ENCODE data around the gene RNF223. TPM values are rescaled to one million over a fixed set of nuclear protein-coding genes. Genes with fewer than 3 reads are reported as not detected.
"Not testable (repeated sequence)": the region's sequence is repeated elsewhere in the genome, so short reads cannot be mapped to it uniquely, and the experiment has no call there.

The RNF223 gene
- total RNA-seq, 4 donors from 2014 or later = 9.4 to 19.5 (median 10.5) TPM

- H3K4me3 ChIP-seq (ENCODE audit: low read depth, poor library complexity, severe bottlenecking) = no peak overlapping the region
- DNase-seq (ENCODE audit: low spot score in 2 of 2) = no peak
- 24 to 28% methylated on average over 31 of the region's 32 CpGs for WGBS, 2 donors
Observed at GRCh38 chr1:1067860-1068516, 6.1 kb downstream of the RNF223 start.

GRCh38 chr1:1067284-1067859 lies 6.7 kb downstream of the RNF223 start:
- 67 to 82% methylated on average over 37 to 54 of the region's 54 CpGs for WGBS, 2 donors
- TF ChIP-seq CTCF (IDR thresholded peaks at IDR 0.05) = no peak
- TF ChIP-seq POLR2A (IDR thresholded peaks at IDR 0.05) = no peak
- no peak for DNase-seq (ENCODE audit: low spot score in 2 of 2)
- no peak overlapping the region for H3K4me3 ChIP-seq (ENCODE audit: low read depth, poor library complexity, severe bottlenecking)
- intact Hi-C loops (cut with DNase I; ENCODE audit: low total_unique reads) = no loop called here

More at GRCh38 chr1:1067860-1068516, 6.1 kb downstream of the RNF223 start:
- intact Hi-C loops (cut with DNase I; ENCODE audit: low total_unique reads) = no loop called here
- TF ChIP-seq CTCF (IDR thresholded peaks at IDR 0.05) = no peak
- TF ChIP-seq POLR2A (IDR thresholded peaks at IDR 0.05) = no peak

- no peak for DNase-seq (ENCODE audit: low spot score in 2 of 2)
- WGBS, 2 donors = 53 to 63% methylated on average over 22 to 26 of the region's 27 CpGs
- no peak overlapping the region for H3K4me3 ChIP-seq (ENCODE audit: low read depth, poor library complexity, severe bottlenecking)
- intact Hi-C loops (cut with DNase I; ENCODE audit: low total_unique reads) = no loop called here
- TF ChIP-seq CTCF (IDR thresholded peaks at IDR 0.05) = no peak
- no peak for TF ChIP-seq POLR2A (IDR thresholded peaks at IDR 0.05)
Observed at GRCh38 chr1:1066403-1067283, 7.5 kb downstream of the RNF223 start.

DNA sequence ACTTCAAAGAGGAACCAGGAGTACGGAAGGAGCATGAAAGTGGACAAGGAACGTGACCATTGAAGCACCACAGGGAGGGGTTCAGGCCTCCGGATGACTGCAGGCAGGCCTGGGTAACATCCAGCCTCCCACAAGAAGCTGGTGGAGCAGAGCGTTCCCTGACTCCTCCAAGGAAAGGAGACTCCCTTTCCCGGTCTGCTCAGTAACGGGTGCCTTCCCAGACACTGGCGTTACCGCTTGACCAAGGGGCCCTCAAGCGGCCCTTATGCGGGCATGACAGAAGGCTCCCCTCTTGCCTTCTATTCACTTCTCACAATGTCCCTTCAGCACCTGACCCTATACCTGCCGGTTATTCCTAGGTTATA lies 8.2 kb downstream of the RNF223 start:
- H3K4me3 ChIP-seq (ENCODE audit: low read depth, poor library complexity, severe bottlenecking); DNase-seq (ENCODE audit: low spot score in 2 of 2); intact Hi-C loops (cut with DNase I; ENCODE audit: low total_unique reads): not testable (repeated sequence)
- 69% methylated on average over 11 of the region's 11 CpGs for WGBS, 2 donors

DNA sequence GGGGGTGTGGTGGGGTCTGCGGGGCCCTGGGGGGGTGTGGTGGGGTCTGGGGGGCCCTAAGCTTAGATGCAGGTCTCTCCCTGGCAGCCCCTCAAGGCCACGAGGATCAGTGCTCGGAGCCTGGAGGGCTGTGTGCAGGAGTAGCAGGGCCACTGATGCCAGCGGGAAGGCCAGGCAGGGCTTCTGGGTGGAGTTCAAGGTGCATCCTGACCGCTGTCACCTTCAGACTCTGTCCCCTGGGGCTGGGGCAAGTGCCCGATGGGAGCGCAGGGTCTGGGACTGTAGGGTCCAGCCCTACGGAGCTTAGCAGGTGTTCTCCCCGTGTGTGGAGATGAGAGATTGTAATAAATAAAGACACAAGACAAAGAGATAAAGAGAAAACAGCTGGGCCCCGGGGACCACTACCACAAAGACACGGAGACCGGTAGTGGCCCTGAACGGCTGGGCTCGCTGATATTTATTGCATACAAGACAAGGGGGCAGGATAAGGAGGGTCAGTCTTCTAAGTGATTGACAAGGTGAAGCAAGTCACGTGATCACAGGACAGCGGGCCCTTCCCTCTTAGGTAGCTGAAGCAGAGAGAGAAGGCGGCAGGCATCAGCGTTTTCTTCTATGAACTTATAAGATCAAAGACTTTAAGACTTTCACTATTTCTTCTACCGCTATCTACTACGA lies 8.7 kb downstream of the RNF223 start:
- no peak for TF ChIP-seq CTCF (IDR thresholded peaks at IDR 0.05)
- TF ChIP-seq POLR2A (IDR thresholded peaks at IDR 0.05) = no peak
- no peak overlapping the region for H3K4me3 ChIP-seq (ENCODE audit: low read depth, poor library complexity, severe bottlenecking)
- DNase-seq (ENCODE audit: low spot score in 2 of 2) = no peak
- WGBS, 2 donors = 50 to 62% methylated on average over 18 to 19 of the region's 20 CpGs
- intact Hi-C loops (cut with DNase I; ENCODE audit: low total_unique reads) = no loop called here

Measured in lower leg skin (tissue), 4 donors.